Renal pelvis (tissue), 4 donors: ENCODE measurements around the gene ARRB1. TPM values are rescaled to one million over a fixed set of nuclear protein-coding genes. Genes with fewer than 3 reads are reported as not detected.
"Not testable (repeated sequence)": the region's sequence is repeated elsewhere in the genome, so short reads cannot be mapped to it uniquely, and the experiment has no call there.

Experiments used
- DNase-seq: peaks from one replicate; pipeline ENCODE4 v3.0.0-alpha.2; 2013
- polyA plus RNA-seq, 3 donors: library from polyadenylated mRNA; unstranded; fragments of 120-200 nt; gene quantifications; one replicate each; pipeline ENCODE4 v1.2.1, GENCODE V29; 2013; ENCODE audit not compliant: insufficient read length in 3 of 3

Gene ARRB1
- polyA plus RNA-seq, 3 donors = 22.7 to 27.8 (median 24.7) TPM

DNA sequence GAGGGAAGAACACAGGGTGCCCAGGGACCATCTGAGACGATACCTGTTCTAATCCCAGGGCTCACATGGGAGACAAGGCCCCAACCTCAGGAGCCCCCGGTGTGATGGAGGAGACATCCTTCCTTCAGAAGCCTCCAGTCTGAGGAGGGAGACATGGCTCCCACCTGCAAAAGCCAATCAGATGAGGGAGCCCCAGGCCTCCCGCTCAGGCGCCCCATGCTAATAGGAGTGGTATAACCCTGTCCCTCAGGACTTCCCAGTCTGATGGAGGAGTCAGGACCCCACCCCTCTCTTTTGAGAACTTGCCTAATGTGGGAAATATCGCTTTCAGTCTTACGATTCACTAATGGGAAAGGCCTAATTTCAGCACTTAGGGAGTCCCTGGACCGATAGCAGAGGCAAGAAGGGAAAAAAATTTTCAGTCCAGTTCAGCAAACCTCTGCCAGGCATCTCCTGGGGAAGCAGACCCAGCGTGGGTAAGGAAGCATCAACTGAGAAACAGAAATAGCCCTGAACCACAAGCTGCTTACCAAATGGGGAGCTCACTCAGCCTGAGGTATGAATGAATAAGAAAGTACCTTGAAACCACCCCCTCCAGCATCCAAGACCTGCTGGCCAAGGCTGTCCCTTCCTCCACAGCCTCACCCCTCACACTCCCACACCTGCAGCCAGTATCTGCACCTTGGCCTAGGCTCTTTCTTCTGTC, 5.9 kb downstream of the ARRB1 start:
- DNase-seq = no peak

DNA sequence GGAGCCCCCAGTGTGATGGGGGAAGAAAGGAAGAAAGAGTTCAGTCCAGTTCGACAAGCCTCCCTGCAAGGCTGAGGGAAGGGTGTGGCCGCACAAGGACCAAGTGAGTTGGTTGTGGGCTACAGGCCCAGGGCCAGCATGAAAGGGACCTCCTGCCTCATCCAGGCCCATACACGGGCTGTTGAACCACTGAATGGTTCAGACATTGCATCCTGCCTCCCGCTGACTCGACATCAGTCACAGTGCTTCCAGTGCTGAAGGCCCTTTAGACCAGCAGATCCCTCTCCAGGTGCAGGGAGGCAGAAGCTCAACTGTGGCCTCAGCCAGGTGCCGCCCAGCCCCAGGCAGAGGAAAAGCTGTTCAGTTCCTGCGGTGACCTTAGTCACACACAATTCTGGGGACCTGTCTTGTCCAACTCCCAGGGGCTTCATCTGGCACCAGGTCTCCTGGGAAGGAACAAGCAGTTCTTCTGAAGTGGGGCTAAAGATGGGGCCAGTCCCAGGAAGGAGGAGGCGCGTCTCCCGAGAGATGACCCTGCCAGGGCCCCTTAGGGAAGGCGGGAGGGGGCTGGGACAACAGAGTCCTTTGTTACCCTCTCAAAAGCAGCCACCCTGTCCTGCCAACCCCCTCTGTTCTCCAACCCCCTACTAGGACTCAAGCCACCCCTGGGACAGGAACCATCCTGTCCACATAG, 6.6 kb downstream of the ARRB1 start:
- no peak for DNase-seq

GRCh38 chr11:75344186-75344585, 7.3 kb downstream of the ARRB1 start:
- no peak for DNase-seq

DNA sequence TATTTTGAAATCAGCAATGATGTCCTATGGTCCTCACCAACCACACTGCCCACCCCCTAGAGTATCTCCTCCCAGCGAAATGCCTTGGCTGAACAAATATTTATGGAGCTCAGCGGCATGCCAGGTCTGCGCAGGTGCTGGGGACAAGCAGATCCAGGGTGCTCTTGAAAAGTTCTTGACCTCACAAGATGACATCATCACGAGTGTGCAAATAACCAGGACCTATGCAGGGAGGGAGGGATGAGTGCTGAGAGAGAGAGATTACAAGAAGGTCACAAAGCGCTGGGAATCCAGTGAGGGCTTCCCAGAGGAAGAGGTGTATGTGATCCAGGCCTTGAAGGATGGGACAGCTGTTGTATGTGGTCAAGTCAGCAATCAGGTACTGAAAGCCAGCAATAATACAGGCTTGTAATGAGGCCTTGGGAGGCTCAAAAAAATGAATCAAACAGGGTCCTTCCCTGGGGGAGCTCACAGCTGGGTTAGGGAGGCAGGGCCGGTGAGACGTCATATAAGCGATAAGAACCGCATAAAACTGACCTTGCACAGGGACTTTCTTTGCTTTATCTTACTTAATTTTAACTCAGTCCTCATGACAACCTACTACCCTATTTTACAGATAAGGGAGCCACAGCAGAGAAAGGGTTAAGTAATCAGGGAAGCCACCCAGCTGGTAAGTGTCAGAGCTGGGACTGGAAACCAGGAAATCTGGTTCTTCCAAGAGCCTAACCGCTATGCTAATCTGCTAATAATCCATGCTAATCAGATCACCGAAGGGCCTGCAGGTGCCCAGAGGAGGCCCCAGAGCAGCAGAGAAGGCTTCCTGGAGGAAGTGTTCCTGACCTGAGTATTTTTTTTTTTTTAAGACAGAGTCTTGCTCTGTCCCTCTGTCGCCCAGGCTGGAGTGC, 8.2 kb downstream of the ARRB1 start:
- DNase-seq = no peak

DNA sequence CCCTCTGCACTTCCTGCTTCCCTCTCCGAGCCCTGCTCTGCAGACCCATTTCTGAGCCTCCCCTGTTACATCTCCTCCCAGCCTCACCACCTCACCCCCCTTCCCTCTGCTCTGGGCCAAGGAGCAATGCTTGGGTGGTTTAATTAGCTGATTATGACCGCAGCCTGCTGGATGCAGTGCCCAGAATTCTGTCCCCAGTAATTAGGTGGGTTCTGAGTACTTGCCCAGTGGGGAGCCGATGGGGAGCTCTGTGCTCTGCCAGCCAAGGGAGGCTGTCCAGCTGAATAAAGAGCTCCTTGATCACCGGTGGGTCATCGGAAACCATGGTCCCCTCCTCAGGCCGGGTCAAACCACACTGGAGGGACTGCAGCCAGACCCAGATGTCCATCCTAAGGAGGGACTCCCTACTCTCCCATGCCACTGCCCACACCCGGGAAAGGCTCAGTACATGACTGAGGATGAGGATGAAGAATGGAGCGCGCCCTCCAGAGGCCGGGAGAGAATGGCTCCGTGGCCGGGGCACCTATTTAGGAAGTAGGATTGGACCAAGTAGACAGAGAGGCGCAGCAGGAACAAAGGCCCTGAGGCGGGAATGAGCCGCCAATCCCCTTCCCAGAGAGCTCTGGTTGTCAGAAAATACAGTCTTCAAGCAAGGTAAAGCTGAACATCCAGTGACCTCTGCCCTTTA, 9.1 kb downstream of the ARRB1 start:
- DNase-seq = no peak

- DNase-seq = no peak
These were observed 9.8 kb downstream of the ARRB1 start for GRCh38 chr11:75341612-75342011.

DNA sequence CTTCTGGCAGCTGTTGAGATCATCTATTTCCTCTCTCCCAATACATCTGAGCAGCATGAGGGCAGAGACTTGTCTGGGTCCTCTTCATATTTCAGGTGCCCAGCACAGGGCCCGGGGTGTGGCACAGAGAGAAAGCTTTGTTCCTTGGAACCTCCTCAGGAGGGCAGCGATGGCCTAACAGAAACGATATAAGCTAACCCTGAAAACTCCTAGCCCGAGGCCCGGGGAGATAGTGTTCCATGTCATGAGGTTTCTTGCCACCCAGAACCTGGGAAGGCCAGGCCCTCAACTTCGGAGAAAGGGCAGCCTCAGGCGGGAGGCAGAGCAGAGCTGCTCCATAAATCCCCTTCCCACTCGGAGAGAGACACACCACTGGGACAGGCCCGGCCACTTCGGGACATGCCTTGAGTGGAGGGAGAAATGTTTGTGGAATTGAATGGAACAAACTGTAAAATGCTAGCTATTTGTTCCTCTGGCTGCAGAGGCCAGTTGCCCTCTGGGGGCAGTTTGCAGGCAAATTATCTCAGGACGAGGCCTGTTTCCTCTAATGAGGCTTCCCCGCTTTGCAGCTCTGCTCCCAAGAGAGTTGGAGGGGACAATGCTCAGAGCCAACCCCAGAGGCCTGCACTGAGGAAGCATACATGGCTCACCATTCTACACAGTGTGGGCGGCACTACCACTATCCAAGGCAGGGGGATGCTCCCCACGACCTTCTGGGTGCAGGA, 11.6 kb downstream of the ARRB1 start:
- no peak for DNase-seq

DNA sequence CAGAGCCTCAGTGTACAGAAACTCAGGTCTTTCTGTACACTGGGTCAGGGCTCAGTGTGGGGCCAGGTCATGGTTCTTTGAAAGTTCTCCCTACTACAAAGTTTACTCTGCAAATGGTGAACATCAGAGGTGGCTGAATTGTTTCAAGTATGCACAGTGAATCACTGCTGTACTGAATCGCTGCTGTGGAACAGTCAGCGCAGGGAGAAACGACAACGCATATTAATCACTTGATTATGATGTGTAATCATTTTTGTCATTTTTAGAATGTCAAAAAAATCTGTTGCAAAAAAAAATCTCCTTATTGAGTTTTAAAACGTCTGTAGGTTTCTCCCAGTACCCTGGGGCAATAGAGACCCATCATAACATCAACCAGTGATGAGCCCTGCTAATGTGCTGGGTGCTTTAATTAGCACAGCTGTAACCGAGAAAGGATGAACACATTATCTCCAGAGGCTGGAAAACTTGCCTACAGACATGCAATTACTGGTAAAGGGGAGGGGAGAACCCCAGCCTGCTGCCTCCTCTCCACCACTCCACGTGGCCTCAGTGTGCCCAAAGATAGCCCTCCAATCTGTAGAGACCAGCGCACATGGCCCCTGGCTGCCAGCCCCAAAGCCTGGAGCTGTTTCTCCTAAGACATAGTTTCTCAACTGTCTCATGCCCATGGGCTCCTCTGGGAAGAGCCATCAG, 12.8 kb downstream of the ARRB1 start:
- no peak for DNase-seq

GRCh38 chr11:75337195-75337654, 14.2 kb downstream of the ARRB1 start:
- DNase-seq = no peak

DNA sequence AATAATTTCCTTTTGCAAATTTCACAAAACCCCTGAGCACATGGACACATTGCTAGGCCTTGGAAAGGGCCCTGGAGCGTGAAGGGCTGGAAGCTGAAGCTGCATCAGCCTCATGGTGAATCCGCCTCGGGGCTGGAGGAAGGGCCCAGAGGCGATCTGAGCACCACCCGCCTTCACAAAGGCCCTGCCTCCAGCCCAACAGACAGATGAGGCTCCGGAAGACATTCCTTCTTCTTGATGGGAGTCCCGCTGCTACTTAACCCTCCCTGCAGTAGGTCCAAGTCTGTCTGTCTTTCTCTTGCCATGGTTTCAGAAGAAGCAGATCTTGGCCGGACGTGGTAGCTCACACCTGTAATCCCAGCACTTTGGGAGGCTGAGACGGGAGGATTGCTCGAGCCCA, 16.5 kb downstream of the ARRB1 start:
- no peak for DNase-seq

DNA sequence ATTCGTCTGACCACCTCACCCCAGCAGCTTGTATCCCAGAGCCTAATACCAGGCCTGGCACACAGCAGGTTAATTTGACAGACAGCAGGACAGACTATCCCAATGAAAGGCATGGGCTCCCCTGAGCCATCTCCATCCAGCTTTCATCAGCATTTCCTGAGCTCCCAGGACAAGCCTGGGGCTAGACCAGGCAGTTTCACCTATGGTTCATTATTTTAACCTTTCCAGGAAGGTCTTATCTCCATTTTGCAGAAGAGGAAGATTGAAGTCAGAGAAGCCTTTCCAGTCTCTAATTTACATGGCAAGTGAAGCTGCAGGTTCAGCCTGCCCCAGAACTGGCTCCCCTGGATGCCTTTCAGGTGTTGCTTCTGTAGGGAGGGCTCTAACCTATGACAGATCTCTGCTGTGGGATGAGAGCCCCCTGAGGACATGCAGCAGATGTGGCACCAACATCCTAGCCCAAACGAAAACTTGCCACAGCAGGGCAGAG, 17.0 kb downstream of the ARRB1 start:
- no peak for DNase-seq

DNA sequence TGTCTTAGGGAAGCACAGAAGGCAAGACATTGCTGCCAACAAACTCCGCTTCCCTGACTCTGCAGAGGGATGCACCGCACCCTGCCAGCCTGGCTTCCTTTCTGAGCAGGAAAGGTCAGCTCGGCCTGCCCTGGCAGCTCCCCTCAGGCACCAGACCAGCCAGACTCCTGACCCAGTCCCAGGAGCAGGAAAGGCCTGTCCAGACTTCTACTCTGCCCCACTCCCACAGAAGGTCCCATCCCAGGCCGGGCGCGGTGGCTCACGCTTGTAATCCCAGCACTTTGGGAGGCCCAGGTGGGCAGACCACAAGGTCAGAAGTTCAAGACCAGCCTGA, 17.7 kb downstream of the ARRB1 start:
- DNase-seq = no peak

GRCh38 chr11:75333022-75333806, 18.2 kb downstream of the ARRB1 start:
- no peak for DNase-seq

DNA sequence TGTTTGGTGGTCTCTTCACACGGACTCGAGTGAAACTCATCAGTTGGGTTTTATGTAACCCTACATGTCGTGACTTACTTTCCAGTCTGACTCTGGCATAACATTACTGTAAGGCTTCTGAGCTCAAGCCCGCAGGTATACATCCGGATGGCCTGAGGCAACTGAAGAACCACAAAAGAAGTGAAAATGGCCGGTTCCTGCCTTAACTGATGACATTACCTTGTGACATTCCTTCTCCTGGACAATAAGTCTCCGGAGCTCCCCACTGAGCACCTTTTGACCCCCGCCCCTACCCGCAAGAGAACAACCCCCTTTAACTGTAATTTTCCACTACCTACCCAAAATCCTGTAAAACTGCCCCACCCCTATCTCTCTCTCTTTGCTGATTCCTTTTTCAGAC, 19.7 kb downstream of the ARRB1 start:
- DNase-seq = not testable (repeated sequence)

DNA sequence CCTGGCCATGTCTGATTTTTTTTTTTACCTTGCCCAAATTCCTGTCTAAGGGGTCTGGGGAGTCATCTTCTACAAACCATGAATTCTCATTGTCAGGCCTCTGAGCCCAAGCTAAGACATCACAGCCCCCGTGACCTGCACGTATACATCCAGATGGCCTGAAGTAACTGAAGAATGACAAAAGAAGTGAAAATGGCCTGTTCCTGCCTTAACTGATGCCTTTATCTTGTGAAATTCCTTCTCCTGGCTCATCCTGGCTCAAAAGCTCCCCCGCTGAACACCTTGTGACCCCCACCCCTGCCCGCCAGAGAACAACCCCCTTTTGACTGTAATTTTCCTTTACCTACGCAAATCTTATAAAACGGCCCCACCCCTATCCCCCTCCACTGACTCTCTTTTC, 20.2 kb downstream of the ARRB1 start:
- DNase-seq = not testable (repeated sequence)

DNA sequence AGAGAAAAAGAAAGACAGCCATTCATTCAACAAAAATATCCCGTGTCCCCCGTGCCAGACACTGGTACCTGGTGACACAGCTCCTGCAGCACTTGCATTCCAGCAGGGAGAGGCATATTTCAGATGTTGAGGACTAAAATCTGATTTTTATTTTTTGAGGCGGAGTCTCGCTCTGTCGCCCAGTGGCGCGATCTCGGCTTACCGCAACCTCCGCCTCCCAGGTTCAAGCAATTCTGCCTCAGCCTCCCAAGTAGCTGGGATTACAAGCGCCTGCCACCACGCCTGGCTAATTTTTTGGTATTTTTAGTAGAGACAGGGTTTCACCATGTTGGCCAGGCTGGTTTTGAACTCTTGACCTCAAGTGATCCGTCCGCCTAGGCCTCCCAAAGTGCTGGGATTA, 20.6 kb downstream of the ARRB1 start:
- DNase-seq = not testable (repeated sequence)

DNA sequence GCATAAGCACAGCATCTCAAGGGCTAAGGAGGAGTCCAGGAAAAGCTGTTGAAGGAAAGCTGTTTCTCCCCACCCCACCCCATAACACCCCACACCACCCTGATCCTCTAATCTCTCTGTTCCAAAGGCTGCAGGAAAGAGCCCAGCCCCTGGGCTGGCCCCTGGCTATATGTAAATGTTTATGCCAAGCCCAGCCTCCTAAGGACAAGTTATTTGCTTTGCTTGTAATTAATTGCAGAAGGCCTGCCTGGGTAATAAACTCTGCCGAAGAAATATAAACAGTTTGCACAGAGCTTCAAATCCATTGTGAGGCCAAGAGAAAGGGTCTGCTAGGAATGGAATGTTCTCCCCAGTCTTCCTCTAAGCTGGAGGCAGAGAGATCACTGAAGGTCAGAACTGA, 21.2 kb downstream of the ARRB1 start:
- DNase-seq = no peak

GRCh38 chr11:75328426-75329277, 22.8 kb downstream of the ARRB1 start:
- peak; percentile 77 for DNase-seq

DNA sequence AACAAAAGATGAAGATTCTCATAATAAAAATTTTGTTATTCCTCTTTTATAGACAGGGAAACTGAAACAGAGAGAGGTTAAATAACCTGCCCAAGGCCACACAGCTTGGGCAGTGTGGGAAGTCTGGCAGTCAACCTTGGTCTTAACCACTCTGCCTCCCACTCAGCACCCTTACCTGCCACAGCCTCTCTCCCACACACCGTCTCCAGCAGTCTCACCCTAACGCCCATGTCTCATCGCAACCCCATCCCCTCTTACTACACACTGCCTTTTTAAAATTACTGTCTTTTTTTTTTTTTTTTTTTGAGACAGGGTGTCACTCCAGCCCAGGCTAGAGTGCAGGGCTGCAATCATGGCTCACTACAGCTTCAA, 25.0 kb downstream of the ARRB1 start:
- DNase-seq = no peak
